Measurements from ENCODE around the gene LRP2.

LRP2 gene

GRCh38 chr2:169089182-169089581 is 273.2 kb downstream of the LRP2 start:
- Mint-ChIP-seq H3K4me3 (no peak overlapping the region), H3K27ac (no peak overlapping the region), H3K36me3 (ENCODE audit: low read depth) (peaks cover 18% of the 10 kb centered on the region), H3K9me3 (peaks cover 7% of the 10 kb centered on the region), H3K4me1 (ENCODE audit: low read depth) (peaks cover 7% of the 10 kb centered on the region), H3K27me3 (peaks cover 2% of the 10 kb centered on the region)
- no peak for DNase-seq

DNA sequence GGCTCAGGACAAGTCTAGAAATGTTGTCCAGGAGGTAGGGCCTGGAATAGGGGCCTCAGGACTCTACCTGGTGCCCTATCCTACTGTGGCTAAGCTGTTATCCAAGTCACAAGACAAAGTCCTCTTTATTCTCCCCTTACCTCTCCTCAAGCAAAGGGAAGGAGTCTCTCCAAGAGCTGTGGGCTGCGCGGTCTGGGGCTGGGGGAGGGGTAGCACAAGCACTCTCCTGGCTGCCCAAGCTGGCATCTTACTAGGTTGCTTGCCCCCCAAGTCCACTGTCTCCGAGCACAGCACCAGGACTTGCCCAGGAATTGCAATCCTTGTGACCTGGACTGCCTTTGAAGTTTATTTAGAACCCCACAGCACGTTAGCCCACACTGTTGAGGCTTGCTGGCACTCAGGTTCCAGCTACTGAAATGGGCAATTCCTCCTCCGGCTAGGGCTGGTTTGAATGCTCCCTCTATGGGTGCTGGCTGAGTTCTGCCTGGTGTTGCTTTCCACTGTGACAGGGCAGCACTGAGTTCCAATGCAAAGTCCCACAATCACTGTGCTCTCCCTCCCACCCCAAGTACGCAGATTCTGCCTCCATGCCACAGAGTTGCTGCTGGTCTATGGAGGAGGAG is 274.5 kb downstream of the LRP2 start:
- Mint-ChIP-seq H3K27me3 (peaks cover 2% of the 10 kb centered on the region), H3K9me3 (peaks cover 11% of the 10 kb centered on the region), H3K36me3 (ENCODE audit: low read depth) (peaks cover 22% of the 10 kb centered on the region), H3K4me1 (ENCODE audit: low read depth) (peaks cover 7% of the 10 kb centered on the region), H3K27ac (no peak overlapping the region), H3K4me3 (no peak overlapping the region)
- DNase-seq: no peak

DNA sequence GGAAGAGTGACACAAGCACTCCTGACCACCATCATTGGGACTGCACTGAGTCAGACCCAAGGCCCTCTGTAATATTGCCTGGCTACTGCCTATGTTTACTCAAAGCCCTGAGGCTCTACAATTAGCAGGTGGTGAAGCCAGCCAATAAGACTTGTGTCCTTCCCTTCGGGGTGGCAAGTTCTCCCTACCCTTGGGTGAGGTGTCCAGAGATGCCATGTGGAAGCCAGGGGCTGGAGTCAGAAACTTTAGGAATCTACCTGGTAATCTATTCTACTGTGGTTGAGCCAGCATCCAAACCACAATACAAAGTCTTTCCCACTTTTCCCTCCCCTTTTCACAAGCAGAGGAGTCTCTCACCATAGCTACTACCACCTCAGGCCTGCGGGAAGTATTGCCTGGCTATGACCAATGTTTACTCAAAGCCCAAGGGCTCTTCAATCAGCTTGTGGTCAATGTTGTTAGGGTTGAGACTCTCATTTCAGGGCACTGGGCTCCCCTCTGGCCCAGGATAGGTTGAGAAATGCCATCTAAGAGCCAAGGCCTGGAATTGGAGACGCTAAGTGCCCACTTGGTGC is 275.4 kb downstream of the LRP2 start:
- no peak for DNase-seq
- Mint-ChIP-seq H3K27me3 (peaks cover 2% of the 10 kb centered on the region), H3K27ac (no peak overlapping the region), H3K9me3 (peaks cover 11% of the 10 kb centered on the region), H3K4me3 (no peak overlapping the region), H3K4me1 (ENCODE audit: low read depth) (peaks cover 14% of the 10 kb centered on the region), H3K36me3 (ENCODE audit: low read depth) (peaks cover 21% of the 10 kb centered on the region)

GRCh38 chr2:169082995-169083394 is 279.3 kb downstream of the LRP2 start:
- H3K9me3 Mint-ChIP-seq: peaks cover 11% of the 10 kb centered on the region

GRCh38 chr2:169081551-169081950 is 280.8 kb downstream of the LRP2 start:
- peaks cover 2% of the 10 kb centered on the region for H3K27me3 Mint-ChIP-seq
- H3K9me3 Mint-ChIP-seq: peaks cover 11% of the 10 kb centered on the region
- no peak overlapping the region for H3K27ac Mint-ChIP-seq
- peaks cover 22% of the 10 kb centered on the region for H3K4me1 Mint-ChIP-seq (ENCODE audit: low read depth)
- peaks cover 26% of the 10 kb centered on the region for H3K36me3 Mint-ChIP-seq (ENCODE audit: low read depth)
- no peak for DNase-seq
- H3K4me3 Mint-ChIP-seq: no peak overlapping the region

More at GRCh38 chr2:169082995-169083394, 279.3 kb downstream of the LRP2 start:
- H3K27me3 Mint-ChIP-seq: peaks cover 2% of the 10 kb centered on the region
- peaks cover 21% of the 10 kb centered on the region for H3K4me1 Mint-ChIP-seq (ENCODE audit: low read depth)
- peak overlapping the region; percentile 86 for H3K27ac Mint-ChIP-seq
- no peak overlapping the region for H3K4me3 Mint-ChIP-seq
- peaks cover 26% of the 10 kb centered on the region for H3K36me3 Mint-ChIP-seq (ENCODE audit: low read depth)
- no peak for DNase-seq

- no peak overlapping the region for H3K4me3 Mint-ChIP-seq
- peaks cover 14% of the 10 kb centered on the region for H3K9me3 Mint-ChIP-seq
- DNase-seq: no peak
- H3K4me1 Mint-ChIP-seq (ENCODE audit: low read depth): peaks cover 25% of the 10 kb centered on the region
- H3K36me3 Mint-ChIP-seq (ENCODE audit: low read depth): peaks cover 24% of the 10 kb centered on the region
- H3K27me3 Mint-ChIP-seq: peaks cover 2% of the 10 kb centered on the region
- H3K27ac Mint-ChIP-seq: no peak overlapping the region
Measured at GRCh38 chr2:169080250-169081069, 281.9 kb downstream of the LRP2 start.

DNA sequence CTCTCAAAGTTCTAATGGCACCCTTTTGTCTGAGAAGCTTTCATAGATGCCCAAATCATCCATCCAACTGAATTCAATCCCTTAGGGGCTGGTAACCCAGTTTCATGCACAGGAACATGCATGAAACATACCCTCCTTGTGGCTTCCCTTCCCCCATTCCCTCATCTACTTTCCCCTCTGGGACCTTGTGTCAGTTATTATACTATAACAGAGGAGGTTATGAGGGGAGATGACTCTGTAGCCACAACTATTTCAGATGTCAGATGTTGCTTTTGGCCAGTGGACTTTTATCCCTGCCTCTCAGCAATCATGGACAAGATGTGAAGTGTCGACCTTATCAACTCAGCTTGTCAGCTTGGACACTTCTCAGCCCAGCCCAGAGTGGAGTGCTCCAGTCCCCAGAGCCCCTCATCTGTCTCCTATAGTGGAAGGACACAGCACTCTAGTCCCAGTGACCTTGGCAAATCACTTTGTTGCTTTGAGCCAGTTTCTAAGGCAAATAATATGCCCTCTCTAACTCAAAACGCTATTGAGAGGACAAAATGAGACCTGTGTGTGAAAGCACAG is 284.6 kb downstream of the LRP2 start:
- Mint-ChIP-seq H3K27me3 (no peaks in the 10 kb centered on the region), H3K27ac (no peak overlapping the region), H3K9me3 (peaks cover 8% of the 10 kb centered on the region), H3K4me1 (ENCODE audit: low read depth) (peaks cover 36% of the 10 kb centered on the region), H3K4me3 (no peak overlapping the region), H3K36me3 (ENCODE audit: low read depth) (peaks cover 22% of the 10 kb centered on the region)
- DNase-seq: no peak

Measured in activated T-cell treated with anti-CD3 and anti-CD28 coated beads, Interleukin-2, amount 50 U/mL, for 24 hours (primary cell).